ENCODE measurements around the gene TRIM62.

DNA sequence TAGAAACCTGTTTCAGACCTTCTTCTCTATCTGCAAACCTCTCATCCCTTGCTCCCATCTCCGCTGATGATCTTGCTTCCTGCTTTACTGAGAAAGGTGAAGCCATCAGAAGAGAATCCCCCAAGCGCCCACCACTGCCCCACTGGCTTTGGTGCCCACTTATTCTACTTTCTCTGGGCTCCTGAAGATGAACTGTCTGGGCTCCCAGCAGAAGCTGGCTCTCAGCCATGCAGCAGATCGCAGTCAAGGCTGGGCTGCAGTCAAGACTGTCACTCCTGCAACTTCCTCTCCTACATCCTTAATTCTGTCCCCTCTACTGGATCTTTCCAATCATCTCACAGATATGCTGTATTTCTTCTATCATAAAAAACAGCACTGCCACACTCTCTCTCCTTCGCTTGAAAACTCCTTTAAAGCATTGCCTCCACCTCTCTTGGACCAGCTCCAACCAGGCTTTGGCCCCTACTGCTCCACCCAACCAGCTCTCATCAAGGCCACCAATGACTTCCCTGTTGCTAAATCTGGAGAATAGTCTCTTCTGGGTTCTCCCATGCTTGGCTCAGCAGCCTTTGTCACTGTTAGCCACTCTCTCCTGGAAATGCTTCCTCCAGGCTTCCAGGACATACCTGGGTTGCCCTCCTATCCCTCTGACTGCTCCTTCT is 25.8 kb downstream of the TRIM62 start:
- TF ChIP-seq, protein P1, sequence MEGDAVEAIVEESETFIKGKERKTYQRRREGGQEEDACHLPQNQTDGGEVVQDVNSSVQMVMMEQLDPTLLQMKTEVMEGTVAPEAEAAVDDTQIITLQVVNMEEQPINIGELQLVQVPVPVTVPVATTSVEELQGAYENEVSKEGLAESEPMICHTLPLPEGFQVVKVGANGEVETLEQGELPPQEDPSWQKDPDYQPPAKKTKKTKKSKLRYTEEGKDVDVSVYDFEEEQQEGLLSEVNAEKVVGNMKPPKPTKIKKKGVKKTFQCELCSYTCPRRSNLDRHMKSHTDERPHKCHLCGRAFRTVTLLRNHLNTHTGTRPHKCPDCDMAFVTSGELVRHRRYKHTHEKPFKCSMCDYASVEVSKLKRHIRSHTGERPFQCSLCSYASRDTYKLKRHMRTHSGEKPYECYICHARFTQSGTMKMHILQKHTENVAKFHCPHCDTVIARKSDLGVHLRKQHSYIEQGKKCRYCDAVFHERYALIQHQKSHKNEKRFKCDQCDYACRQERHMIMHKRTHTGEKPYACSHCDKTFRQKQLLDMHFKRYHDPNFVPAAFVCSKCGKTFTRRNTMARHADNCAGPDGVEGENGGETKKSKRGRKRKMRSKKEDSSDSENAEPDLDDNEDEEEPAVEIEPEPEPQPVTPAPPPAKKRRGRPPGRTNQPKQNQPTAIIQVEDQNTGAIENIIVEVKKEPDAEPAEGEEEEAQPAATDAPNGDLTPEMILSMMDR (IDR thresholded peaks at IDR 0.05; ENCODE audit: low read length), result no peak
- TF ChIP-seq EZH2 (optimal IDR thresholded peaks at IDR 0.05; ENCODE audit: low read depth, low read length) (no peak), EZH2phosphoT487 (IDR thresholded peaks at IDR 0.05; ENCODE audit: low read length) (no peak)
